ENCODE results near the gene VAMP8. TPM values are rescaled to one million over a fixed set of nuclear protein-coding genes. Genes with fewer than 3 reads are reported as not detected.

The VAMP8 gene
- under 1 TPM in 4 of 6 experiments, not detected in 2; 0.31 to 0.46 (median 0.35) TPM for total RNA-seq (2021; fragmentation: NEBNext Ultra II Directional; extraction: Animal tissue kit (Norgen Biotek cat#: 25700))
- long read RNA-seq, partial matches to known transcripts: 0 of 2 reads
- long read RNA-seq, other reads (novel, unspliced or antisense): 1 of 2 reads

DNA sequence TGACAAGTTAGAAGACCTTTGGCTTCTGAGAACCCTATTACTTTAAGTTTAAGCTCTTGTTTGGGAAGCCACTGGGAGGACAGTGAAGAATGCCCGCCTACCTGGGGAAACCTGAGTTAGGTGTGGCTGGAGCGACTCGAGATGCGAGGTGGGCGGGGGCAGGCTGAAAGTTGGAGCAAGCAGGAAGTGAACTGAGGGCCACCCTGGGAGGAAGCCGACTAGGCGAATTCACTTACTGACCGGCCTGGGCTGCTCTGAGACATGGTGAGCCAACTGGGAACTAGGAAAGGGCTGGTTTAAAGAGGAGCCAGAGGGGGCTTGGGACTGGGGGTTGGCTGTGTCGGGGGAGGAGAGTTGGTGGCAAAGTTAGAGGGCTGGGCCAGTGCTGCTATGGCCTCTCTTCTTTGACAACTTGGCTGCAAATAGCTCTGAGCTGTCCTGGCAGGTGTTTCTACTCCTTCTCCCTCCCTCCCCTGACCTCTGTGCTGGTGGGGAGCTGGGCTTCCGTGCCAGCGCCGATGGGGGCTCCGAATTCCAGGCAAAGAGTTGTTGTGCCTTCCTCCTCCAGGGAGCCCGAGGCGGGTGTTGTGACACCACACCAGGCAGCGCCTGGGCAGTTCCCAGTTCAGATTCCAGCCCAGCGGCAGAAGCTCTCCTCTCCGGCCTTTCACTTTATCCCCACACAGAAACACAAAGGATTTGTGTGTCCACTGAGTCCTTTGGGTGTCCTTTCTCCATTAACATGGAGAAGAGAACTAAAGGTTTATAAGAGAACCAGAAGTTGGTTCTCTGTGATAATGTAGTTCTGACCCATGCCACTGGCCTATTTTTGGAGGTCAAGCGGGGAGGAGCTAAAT is at the start of gene VAMP8:
Gene VAMP8 (plus strand): TSS at position 201 of the 857 bp plus-strand sequence. CDS start 61 bp downstream, at position 262.
- DNase-seq: no peak
- peaks cover 12% of the 10 kb centered on the region; the same call in 1 of the 2 replicates for H3K4me1 Mint-ChIP-seq (ENCODE audit: low read depth)
- H3K27ac Mint-ChIP-seq: no peak within 1 kb of the TSS
- H3K4me3 Mint-ChIP-seq: no peak within 1 kb of the TSS
- H3K27me3 Mint-ChIP-seq (ENCODE audit: insufficient read depth): peaks cover 9% of the 10 kb centered on the region
- H3K9me3 Mint-ChIP-seq: no peaks in the 10 kb centered on the region
- H3K36me3 Mint-ChIP-seq (ENCODE audit: low read depth): no peaks in the 10 kb centered on the region
- TF ChIP-seq, protein P1, sequence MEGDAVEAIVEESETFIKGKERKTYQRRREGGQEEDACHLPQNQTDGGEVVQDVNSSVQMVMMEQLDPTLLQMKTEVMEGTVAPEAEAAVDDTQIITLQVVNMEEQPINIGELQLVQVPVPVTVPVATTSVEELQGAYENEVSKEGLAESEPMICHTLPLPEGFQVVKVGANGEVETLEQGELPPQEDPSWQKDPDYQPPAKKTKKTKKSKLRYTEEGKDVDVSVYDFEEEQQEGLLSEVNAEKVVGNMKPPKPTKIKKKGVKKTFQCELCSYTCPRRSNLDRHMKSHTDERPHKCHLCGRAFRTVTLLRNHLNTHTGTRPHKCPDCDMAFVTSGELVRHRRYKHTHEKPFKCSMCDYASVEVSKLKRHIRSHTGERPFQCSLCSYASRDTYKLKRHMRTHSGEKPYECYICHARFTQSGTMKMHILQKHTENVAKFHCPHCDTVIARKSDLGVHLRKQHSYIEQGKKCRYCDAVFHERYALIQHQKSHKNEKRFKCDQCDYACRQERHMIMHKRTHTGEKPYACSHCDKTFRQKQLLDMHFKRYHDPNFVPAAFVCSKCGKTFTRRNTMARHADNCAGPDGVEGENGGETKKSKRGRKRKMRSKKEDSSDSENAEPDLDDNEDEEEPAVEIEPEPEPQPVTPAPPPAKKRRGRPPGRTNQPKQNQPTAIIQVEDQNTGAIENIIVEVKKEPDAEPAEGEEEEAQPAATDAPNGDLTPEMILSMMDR (IDR thresholded peaks at IDR 0.05): no peak

DNA sequence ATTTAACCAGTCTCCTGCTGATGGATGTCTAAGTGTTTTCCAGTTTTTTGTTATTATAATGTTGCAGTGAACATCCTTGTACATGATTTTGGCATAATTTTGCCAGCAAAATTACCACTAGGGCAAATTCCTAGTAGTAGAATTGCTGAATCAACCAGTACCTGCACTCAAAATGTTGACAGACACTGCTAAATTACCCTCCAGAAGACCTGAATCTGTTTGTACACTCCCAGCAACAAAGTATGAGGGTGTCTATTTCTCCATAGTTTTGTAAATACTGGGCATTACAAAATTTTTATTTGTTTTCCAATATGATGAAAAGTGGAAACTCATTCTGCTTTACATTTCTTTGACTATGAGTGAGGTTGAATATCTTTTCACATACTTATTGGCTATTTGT is 49.6 kb upstream of the VAMP8 start:
- H3K4me3 Mint-ChIP-seq: no peak overlapping the region
- peaks cover 10% of the 10 kb centered on the region for H3K4me1 Mint-ChIP-seq (ENCODE audit: low read depth)
- no peaks in the 10 kb centered on the region for H3K36me3 Mint-ChIP-seq (ENCODE audit: low read depth)
- peaks cover 11% of the 10 kb centered on the region for H3K27me3 Mint-ChIP-seq (ENCODE audit: insufficient read depth)
- no peaks in the 10 kb centered on the region; the same call in 1 of the 2 replicates for H3K9me3 Mint-ChIP-seq
- no peak for DNase-seq
- H3K27ac Mint-ChIP-seq: no peak overlapping the region
- TF ChIP-seq, protein P1 (IDR thresholded peaks at IDR 0.05): no peak

DNA sequence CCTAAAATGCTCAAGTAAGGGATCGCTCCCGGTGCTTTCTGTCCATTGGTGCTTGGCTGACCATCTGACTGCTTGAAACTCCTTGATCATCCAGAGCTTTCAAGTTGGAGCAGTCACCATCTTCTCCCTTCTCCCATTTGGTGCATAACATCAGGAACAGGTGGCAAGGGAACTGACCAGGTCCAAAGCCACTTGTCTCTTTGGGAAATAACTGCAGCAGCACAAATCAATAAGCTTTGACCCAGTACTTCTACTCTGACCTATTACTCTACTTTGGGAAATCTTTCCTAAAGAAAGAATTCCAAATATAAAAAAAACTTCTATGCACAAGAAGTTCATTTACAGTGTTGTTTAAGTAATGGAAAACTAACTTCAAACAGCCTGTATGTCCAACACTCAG is 49.0 kb upstream of the VAMP8 start:
- H3K9me3 Mint-ChIP-seq: no peaks in the 10 kb centered on the region; the same call in 1 of the 2 replicates

DNA sequence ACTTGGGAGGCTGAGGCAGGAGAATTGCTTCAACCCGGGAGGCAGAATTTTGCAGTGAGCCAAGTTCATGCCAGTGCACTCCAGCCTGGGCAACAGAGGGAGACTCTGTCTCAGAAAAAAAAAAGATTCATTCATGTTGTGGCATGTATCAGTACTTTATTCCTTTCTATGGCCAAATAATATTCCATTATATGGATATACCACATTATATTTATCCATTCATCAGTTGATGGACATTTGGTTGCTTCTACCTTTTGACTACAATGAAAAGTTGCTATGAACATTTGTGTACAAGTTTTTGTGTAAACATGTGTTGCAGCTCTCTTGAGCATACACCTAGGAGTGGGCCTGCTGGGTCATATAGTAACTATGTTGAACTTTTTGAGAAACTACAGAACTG is 47.6 kb upstream of the VAMP8 start:
- TF ChIP-seq, protein P1 (IDR thresholded peaks at IDR 0.05): no peak
- peaks cover 3% of the 10 kb centered on the region for H3K4me1 Mint-ChIP-seq (ENCODE audit: low read depth)
- DNase-seq: no peak
- no peak overlapping the region for H3K27ac Mint-ChIP-seq
- H3K4me3 Mint-ChIP-seq: no peak overlapping the region
- H3K27me3 Mint-ChIP-seq (ENCODE audit: insufficient read depth): peaks cover 13% of the 10 kb centered on the region
- no peaks in the 10 kb centered on the region; the same call in 1 of the 2 replicates for H3K9me3 Mint-ChIP-seq
- no peaks in the 10 kb centered on the region for H3K36me3 Mint-ChIP-seq (ENCODE audit: low read depth)

More for the DNA sequence above, 49.0 kb upstream of the VAMP8 start:
- TF ChIP-seq, protein P1 (IDR thresholded peaks at IDR 0.05): no peak
- peaks cover 10% of the 10 kb centered on the region for H3K4me1 Mint-ChIP-seq (ENCODE audit: low read depth)
- H3K36me3 Mint-ChIP-seq (ENCODE audit: low read depth): no peaks in the 10 kb centered on the region
- H3K4me3 Mint-ChIP-seq: no peak overlapping the region
- H3K27ac Mint-ChIP-seq: no peak overlapping the region
- no peak for DNase-seq
- H3K27me3 Mint-ChIP-seq (ENCODE audit: insufficient read depth): peaks cover 11% of the 10 kb centered on the region

DNA sequence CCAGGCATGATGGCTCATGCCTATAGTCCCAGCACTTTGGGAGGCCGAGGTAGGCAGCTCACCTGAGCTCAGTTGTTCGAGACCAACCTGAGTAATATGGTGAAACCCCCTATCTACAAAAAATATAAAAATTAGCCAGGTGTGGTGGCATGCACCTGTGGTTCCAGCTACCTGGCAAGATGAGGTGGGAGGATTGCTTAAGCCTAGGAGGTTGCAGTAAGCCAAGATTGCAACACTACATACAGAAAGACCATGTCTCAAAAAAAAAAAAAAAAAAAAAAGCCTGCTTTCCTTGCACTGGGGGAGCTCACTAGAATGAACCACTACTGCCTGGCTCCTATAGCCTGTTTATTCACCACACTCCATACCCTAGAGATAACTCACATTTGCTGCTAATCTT is 45.8 kb upstream of the VAMP8 start:
- peaks cover 5% of the 10 kb centered on the region; the same call in 1 of the 2 replicates for H3K36me3 Mint-ChIP-seq (ENCODE audit: low read depth)
- DNase-seq: no peak
- no peak overlapping the region for H3K4me3 Mint-ChIP-seq
- TF ChIP-seq, protein P1 (IDR thresholded peaks at IDR 0.05): no peak
- peaks cover 10% of the 10 kb centered on the region for H3K27me3 Mint-ChIP-seq (ENCODE audit: insufficient read depth)
- H3K9me3 Mint-ChIP-seq: no peaks in the 10 kb centered on the region; the same call in 1 of the 2 replicates
- H3K4me1 Mint-ChIP-seq (ENCODE audit: low read depth): peaks cover 6% of the 10 kb centered on the region
- H3K27ac Mint-ChIP-seq: no peak overlapping the region
